Caco-2 (cell line): ENCODE data around the gene SMKR1. TPM values are rescaled to one million over a fixed set of nuclear protein-coding genes. Genes with fewer than 3 reads are reported as not detected.
"Not testable (repeated sequence)": the region's sequence is repeated elsewhere in the genome, so short reads cannot be mapped to it uniquely, and the experiment has no call there.

Experiments used
- BruUV-seq: library from RNA; stranded (reverse); fragments of 400-500 nt; replicated peaks from 2 replicates; lab custom pipeline; 2021; lab: Mats Ljungman, UMichigan
- CTCF ChIA-PET: fragments of 300-600 bp; sonication (Branson Sonifier 250); formaldehyde crosslinking; loops from one replicate; lab custom pipeline; 2022; ENCODE audit warnings: antibody characterized with exemption; lab: Charles Lee
- POLR2A ChIA-PET: fragments of 300-600 bp; sonication (Branson Sonifier 250); formaldehyde crosslinking; loops from one replicate; lab custom pipeline; 2022; ENCODE audit warnings: antibody characterized with exemption; lab: Charles Lee
- DNase-seq, 2 experiments: peaks; one replicate each; pipeline versions ENCODE4 v3.0.0 to v3.0.0-alpha.2; 2020 to 2022
- H3K27me3 ChIP-seq: replicated peaks from 2 replicates; pipeline ENCODE4 v1.6.0; 2011; ENCODE audit warnings: low read length; ENCODE audit not compliant: control insufficient read depth, insufficient read depth
- H3K36me3 ChIP-seq: 2 replicates; pipeline ENCODE4 v1.5.1; 2011; ENCODE audit warnings: low read length; ENCODE audit not compliant: control insufficient read depth, insufficient read depth
- H3K4me1 ChIP-seq: fragments of 250-450 bp; sonication (Bioruptor Pico); 2 replicates; pipeline ENCODE4 v1.5.1; 2020; ENCODE audit warnings: mild to moderate bottlenecking
- H3K4me3 ChIP-seq: 2 replicates; pipeline ENCODE4 v1.5.1; 2011; ENCODE audit warnings: low read depth, mild to moderate bottlenecking, control low read depth, low read length
- H3K9me3 ChIP-seq: fragments of 250-450 bp; sonication (Bioruptor Pico); 2 replicates; pipeline ENCODE4 v1.5.1; 2020; ENCODE audit warnings: mild to moderate bottlenecking, moderate library complexity
- H3K27ac Mint-ChIP-seq: one replicate; pipeline ENCODE4 v1.8.0; 2022; ENCODE audit warnings: mixed read lengths; ENCODE audit not compliant: unreplicated experiment
- H3K27me3 Mint-ChIP-seq: one replicate; pipeline ENCODE4 v1.8.0; 2022; ENCODE audit warnings: mixed read lengths; ENCODE audit not compliant: insufficient read depth, unreplicated experiment
- H3K36me3 Mint-ChIP-seq: one replicate; pipeline ENCODE4 v1.8.0; 2022; ENCODE audit warnings: mild to moderate bottlenecking, mixed read lengths; ENCODE audit not compliant: insufficient read depth, unreplicated experiment
- H3K4me1 Mint-ChIP-seq: one replicate; pipeline ENCODE4 v1.8.0; 2022; ENCODE audit warnings: low read depth, mixed read lengths; ENCODE audit not compliant: unreplicated experiment
- H3K4me3 Mint-ChIP-seq: one replicate; pipeline ENCODE4 v1.8.0; 2022; ENCODE audit warnings: mild to moderate bottlenecking, moderate library complexity, mixed read lengths; ENCODE audit not compliant: unreplicated experiment
- H3K9me3 Mint-ChIP-seq: one replicate; pipeline ENCODE4 v1.8.0; 2022; ENCODE audit warnings: mixed read lengths; ENCODE audit not compliant: unreplicated experiment
- CTCF ChIP-seq, 2 experiments: fragments of 200-600 bp in 1 of 2; IDR thresholded peaks; 1 replicate in 1 of 2; 2 replicates in 1 of 2; pipeline versions ENCODE4 v1.5.1 to v1.8.0; 2011 to 2022; ENCODE audit warnings: antibody characterized with exemption in 1 of 2, control low read depth in 1 of 2, inconsistent platforms in 1 of 2, low read depth in 1 of 2, low read length in 1 of 2, mild to moderate bottlenecking in 1 of 2, moderate library complexity in 1 of 2; ENCODE audit not compliant: insufficient read depth in 1 of 2, severe bottlenecking in 1 of 2, unreplicated experiment in 1 of 2
- intact Hi-C: fragments of 100-400 bp; cut with micrococcal nuclease; formaldehyde crosslinking; loops from one replicate; pipeline ENCODE4 v1.10.0; 2022; ENCODE audit not compliant: unreplicated experiment
- total RNA-seq: library from RNA; stranded (reverse); gene quantifications from 2 replicates; pipeline ENCODE4 v1.2.3, GENCODE V29; 2022

The SMKR1 gene
- total RNA-seq, 1 experiment from 2014 or later: not detected

GRCh38 chr7:129531721-129532120, 29.4 kb downstream of the SMKR1 start:
- H3K27ac Mint-ChIP-seq: no peak overlapping the region
- intact Hi-C loops: no loop called here
- no peak for DNase-seq
- no peaks in the 10 kb centered on the region for H3K36me3 Mint-ChIP-seq
- no TSS peak for BruUV-seq
- Histone ChIP-seq H3K4me3 (no peak overlapping the region), H3K27me3 (no peaks in the 10 kb centered on the region), H3K36me3 (no peaks in the 10 kb centered on the region), H3K4me1 (no peaks in the 10 kb centered on the region), H3K9me3 (no peaks in the 10 kb centered on the region)
- H3K4me1 Mint-ChIP-seq: no peaks in the 10 kb centered on the region
- TF ChIP-seq CTCF (IDR thresholded peaks at IDR 0.05; ENCODE audit: insufficient read depth in 1 of 2, low read depth in 1 of 2, low read length in 1 of 2, severe bottlenecking in 1 of 2, unreplicated experiment in 1 of 2): no peak
- no peak overlapping the region for H3K4me3 Mint-ChIP-seq
- H3K9me3 Mint-ChIP-seq: no peaks in the 10 kb centered on the region
- ChIA-PET POLR2A (no interaction called here), CTCF (no interaction called here)
- peaks cover 2% of the 10 kb centered on the region for H3K27me3 Mint-ChIP-seq

- POLR2A ChIA-PET: no interaction called here
- H3K27me3 Mint-ChIP-seq: no peaks in the 10 kb centered on the region
- DNase-seq: no peak
- no peak overlapping the region for H3K27ac Mint-ChIP-seq
- CTCF ChIA-PET: no interaction called here
- no peak for TF ChIP-seq CTCF (IDR thresholded peaks at IDR 0.05; ENCODE audit: insufficient read depth in 1 of 2, low read depth in 1 of 2, low read length in 1 of 2, severe bottlenecking in 1 of 2, unreplicated experiment in 1 of 2)
- Histone ChIP-seq H3K36me3 (no peaks in the 10 kb centered on the region), H3K9me3 (no peaks in the 10 kb centered on the region), H3K27me3 (no peaks in the 10 kb centered on the region), H3K4me1 (no peaks in the 10 kb centered on the region), H3K4me3 (no peak overlapping the region)
- intact Hi-C loops: no loop called here
- H3K9me3 Mint-ChIP-seq: no peaks in the 10 kb centered on the region
- H3K4me1 Mint-ChIP-seq: no peaks in the 10 kb centered on the region
- no peak overlapping the region for H3K4me3 Mint-ChIP-seq
- H3K36me3 Mint-ChIP-seq: no peaks in the 10 kb centered on the region
- BruUV-seq: no TSS peak
Observed at GRCh38 chr7:129532375-129532774, 30.0 kb downstream of the SMKR1 start.

- H3K9me3 ChIP-seq, CTCF ChIA-PET, DNase-seq, BruUV-seq, H3K36me3 Mint-ChIP-seq, intact Hi-C loops, H3K4me3 Mint-ChIP-seq, H3K36me3 ChIP-seq, H3K4me1 ChIP-seq, H3K4me3 ChIP-seq, H3K9me3 Mint-ChIP-seq, H3K27me3 Mint-ChIP-seq, H3K27me3 ChIP-seq, H3K4me1 Mint-ChIP-seq, H3K27ac Mint-ChIP-seq, POLR2A ChIA-PET: not testable (repeated sequence)
Observed at GRCh38 chr7:129534558-129535274, 32.4 kb downstream of the SMKR1 start.
